ENCODE data around the gene SCNN1G. TPM values are rescaled to one million over a fixed set of nuclear protein-coding genes. Genes with fewer than 3 reads are reported as not detected.
"Not testable (repeated sequence)": the region's sequence is repeated elsewhere in the genome, so short reads cannot be mapped to it uniquely, and the experiment has no call there.

The SCNN1G gene
- total and polyA plus RNA-seq, 7 donors = under 0.01 to 36.2 (median 3.0) TPM; not detected in 2

DNA sequence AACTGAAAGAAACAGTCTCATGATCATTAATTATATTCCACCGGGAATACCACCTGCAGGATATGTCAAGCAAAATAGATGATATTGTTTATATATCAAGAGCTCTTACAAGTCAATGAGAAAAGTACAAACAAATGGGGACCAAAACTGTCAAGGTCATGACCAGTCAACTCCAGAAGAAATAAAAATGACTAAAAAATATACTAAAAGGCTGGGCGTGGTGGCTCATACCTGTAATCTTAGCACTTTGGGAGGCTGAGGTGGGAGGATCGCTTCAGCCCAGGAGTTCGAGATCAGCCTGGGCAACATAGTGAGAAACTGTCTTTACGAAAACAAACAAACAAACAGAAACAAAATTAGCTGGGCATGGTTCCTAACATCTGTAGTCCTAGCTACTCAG, 69.8 kb downstream of the SCNN1G start:
- WGBS, 2 donors = 81 to 89% methylated on average over 5 of the region's 5 CpGs
- TF ChIP-seq POLR2A (IDR thresholded peaks at IDR 0.05) = no peak
- no peak for TF ChIP-seq EP300 (IDR thresholded peaks at IDR 0.05)
- TF ChIP-seq, protein P1, sequence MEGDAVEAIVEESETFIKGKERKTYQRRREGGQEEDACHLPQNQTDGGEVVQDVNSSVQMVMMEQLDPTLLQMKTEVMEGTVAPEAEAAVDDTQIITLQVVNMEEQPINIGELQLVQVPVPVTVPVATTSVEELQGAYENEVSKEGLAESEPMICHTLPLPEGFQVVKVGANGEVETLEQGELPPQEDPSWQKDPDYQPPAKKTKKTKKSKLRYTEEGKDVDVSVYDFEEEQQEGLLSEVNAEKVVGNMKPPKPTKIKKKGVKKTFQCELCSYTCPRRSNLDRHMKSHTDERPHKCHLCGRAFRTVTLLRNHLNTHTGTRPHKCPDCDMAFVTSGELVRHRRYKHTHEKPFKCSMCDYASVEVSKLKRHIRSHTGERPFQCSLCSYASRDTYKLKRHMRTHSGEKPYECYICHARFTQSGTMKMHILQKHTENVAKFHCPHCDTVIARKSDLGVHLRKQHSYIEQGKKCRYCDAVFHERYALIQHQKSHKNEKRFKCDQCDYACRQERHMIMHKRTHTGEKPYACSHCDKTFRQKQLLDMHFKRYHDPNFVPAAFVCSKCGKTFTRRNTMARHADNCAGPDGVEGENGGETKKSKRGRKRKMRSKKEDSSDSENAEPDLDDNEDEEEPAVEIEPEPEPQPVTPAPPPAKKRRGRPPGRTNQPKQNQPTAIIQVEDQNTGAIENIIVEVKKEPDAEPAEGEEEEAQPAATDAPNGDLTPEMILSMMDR (IDR thresholded peaks at IDR 0.05) = no peak
- TF ChIP-seq POLR2AphosphoS5 (IDR thresholded peaks at IDR 0.05) = no peak
- Histone ChIP-seq H3K9me3 (peaks cover 0 to 3% (median 0%) of the 10 kb centered on the region in 4 donors), H3K36me3 (no peaks in the 10 kb centered on the region), H3K4me3 (no peak overlapping the region), H3K27me3 (no peaks in the 10 kb centered on the region), H3K27ac (no peak overlapping the region), H3K4me1 (no peaks in the 10 kb centered on the region)
- DNase-seq = no peak
- intact Hi-C loops (cut with DNase I) = no loop called here

DNA sequence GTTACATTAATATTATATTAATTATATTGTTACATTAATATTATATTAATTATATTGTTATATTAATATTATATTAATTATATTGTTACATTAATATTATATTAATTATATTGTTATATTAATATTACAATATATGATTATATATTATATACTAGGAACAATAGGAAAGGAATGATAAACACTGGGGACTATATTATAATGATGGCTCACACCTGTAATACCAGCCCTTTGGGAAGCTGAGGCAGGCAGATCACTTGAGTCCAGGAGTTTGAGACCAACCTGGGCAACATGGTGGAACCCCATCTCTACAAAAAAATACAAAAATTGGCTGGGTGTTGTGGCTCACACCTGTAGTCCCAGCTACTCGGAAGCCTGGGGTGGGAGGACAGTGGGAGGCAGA, 71.1 kb downstream of the SCNN1G start:
- H3K4me1 ChIP-seq; H3K36me3 ChIP-seq; intact Hi-C loops (cut with DNase I); H3K9me3 ChIP-seq; DNase-seq; H3K4me3 ChIP-seq; H3K27ac ChIP-seq; H3K27me3 ChIP-seq: not testable (repeated sequence)
- WGBS, 2 donors = 80 to 82% methylated on average over 1 of the region's 1 CpG

DNA sequence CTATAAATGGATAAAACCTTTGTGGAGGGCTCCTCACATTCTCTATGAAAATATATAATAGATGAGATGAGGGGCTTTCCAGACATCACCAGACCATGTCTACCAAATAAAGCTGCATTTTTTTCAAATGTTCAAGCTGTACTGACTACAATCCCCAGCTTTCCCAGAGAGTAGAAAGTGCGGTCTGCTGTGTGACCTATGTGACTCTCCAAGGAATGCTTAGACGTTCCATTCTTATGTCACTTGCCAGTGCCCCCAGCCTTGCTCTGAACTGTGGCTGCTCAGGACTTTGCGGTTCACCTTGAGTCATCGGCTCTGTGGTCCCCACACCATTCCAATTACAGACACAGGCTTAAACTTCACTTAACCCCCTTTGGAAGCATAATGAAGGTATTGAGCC, 71.8 kb downstream of the SCNN1G start:
- Histone ChIP-seq H3K27ac (no peak overlapping the region), H3K4me3 (no peak overlapping the region), H3K9me3 (peaks cover 0 to 3% (median 0%) of the 10 kb centered on the region in 4 donors), H3K36me3 (no peaks in the 10 kb centered on the region), H3K27me3 (no peaks in the 10 kb centered on the region), H3K4me1 (no peaks in the 10 kb centered on the region)
- no peak for DNase-seq
- TF ChIP-seq POLR2AphosphoS5 (IDR thresholded peaks at IDR 0.05) = no peak
- 69 to 81% methylated on average over 4 of the region's 4 CpGs for WGBS, 2 donors
- intact Hi-C loops (cut with DNase I) = no loop called here

DNA sequence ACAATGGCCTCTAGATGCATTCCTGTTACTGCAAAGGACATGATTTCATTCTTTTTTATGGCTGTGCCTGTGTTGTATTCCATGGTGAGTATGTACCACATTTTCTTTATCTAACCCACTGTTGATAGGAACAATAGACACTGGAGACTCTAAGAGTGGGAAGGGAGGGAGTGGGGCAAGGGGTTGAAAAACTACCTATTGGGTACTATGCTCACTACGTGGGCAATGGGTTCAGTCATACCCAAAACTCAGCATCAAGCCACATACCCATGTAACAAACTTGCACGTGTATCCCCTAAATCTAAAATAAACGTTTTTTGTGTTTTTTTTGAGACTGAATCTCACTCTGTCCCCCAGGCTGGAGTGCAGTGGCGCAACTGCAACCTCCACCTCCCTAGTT, 72.5 kb downstream of the SCNN1G start:
- WGBS, 2 donors = 70 to 79% methylated on average over 4 of the region's 4 CpGs
- no peaks in the 10 kb centered on the region for H3K36me3 ChIP-seq
- TF ChIP-seq POLR2AphosphoS5 (IDR thresholded peaks at IDR 0.05) (no peak), EP300 (IDR thresholded peaks at IDR 0.05) (no peak), POLR2A (IDR thresholded peaks at IDR 0.05) (no peak)
- TF ChIP-seq, protein P1 (IDR thresholded peaks at IDR 0.05) = no peak

DNA sequence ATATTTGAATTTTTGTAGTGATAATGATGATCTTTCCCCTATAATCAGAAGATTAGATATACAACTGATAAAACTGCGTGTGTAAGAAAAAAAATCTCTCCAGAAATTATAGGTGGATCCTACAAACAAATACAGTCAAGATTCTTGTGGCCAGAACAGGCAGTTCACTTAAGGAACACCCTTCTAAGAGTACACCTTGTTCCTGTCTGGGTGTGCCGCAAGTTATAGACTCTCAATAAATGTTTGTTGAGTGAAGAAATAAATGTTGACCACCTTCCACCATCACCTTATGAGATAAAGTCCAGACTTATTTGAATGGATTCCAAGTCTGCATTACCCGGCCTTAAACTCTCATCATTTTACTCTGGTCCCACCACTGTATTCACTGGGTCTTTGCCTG, 73.9 kb downstream of the SCNN1G start:
- no peak for TF ChIP-seq EP300 (IDR thresholded peaks at IDR 0.05)
- TF ChIP-seq POLR2A (IDR thresholded peaks at IDR 0.05) = no peak
- TF ChIP-seq, protein P1 (IDR thresholded peaks at IDR 0.05) = no peak
- no peak for TF ChIP-seq POLR2AphosphoS5 (IDR thresholded peaks at IDR 0.05)
- Histone ChIP-seq H3K36me3 (no peaks in the 10 kb centered on the region), H3K4me1 (no peaks in the 10 kb centered on the region), H3K27ac (no peak overlapping the region), H3K27me3 (no peaks in the 10 kb centered on the region), H3K9me3 (no peaks in the 10 kb centered on the region), H3K4me3 (no peak overlapping the region)
- 14 to 61% methylated on average over 3 of the region's 3 CpGs for WGBS, 2 donors
- intact Hi-C loops (cut with DNase I) = no loop called here
- no peak for DNase-seq

More for the DNA sequence above, 72.5 kb downstream of the SCNN1G start:
- Histone ChIP-seq H3K4me1 (no peaks in the 10 kb centered on the region), H3K27ac (no peak overlapping the region), H3K27me3 (no peaks in the 10 kb centered on the region), H3K9me3 (peaks cover 0 to under 1% (median 0%) of the 10 kb centered on the region in 4 donors), H3K4me3 (no peak overlapping the region)
- DNase-seq = no peak
- intact Hi-C loops (cut with DNase I) = no loop called here

DNA sequence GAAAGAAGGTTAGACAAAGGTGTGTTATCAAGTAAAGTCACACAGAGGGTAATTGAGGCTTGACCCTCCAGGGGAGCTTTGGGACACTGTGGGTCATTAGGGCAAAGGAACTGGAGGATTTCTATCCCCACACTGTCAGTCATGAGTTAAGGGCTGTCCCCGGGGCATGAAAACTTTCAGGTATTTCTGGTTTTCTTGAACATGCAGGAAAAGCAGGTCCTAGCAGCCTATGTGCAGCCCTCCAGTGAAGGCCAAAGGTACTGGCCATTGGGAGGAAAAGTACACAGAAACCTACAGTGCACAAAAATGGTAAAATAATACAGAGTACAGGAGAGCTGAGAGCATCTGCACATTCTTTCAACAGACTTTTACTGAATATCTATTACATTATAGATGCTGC, 75.1 kb downstream of the SCNN1G start:
- intact Hi-C loops (cut with DNase I) = no loop called here
- no peak for DNase-seq
- H3K4me1 ChIP-seq = no peaks in the 10 kb centered on the region
- H3K27ac ChIP-seq = no peak overlapping the region
- no peaks in the 10 kb centered on the region for H3K9me3 ChIP-seq
- 14 to 68% methylated on average over 1 of the region's 1 CpG for WGBS, 2 donors
- no peaks in the 10 kb centered on the region for H3K36me3 ChIP-seq
- no peaks in the 10 kb centered on the region for H3K27me3 ChIP-seq
- no peak overlapping the region for H3K4me3 ChIP-seq
- TF ChIP-seq EP300 (IDR thresholded peaks at IDR 0.05) (no peak), POLR2A (IDR thresholded peaks at IDR 0.05) (no peak), POLR2AphosphoS5 (IDR thresholded peaks at IDR 0.05) (no peak)
- TF ChIP-seq, protein P1 (IDR thresholded peaks at IDR 0.05) = no peak
